Measurements from ENCODE around the gene FRMD5.

Gene FRMD5

DNA sequence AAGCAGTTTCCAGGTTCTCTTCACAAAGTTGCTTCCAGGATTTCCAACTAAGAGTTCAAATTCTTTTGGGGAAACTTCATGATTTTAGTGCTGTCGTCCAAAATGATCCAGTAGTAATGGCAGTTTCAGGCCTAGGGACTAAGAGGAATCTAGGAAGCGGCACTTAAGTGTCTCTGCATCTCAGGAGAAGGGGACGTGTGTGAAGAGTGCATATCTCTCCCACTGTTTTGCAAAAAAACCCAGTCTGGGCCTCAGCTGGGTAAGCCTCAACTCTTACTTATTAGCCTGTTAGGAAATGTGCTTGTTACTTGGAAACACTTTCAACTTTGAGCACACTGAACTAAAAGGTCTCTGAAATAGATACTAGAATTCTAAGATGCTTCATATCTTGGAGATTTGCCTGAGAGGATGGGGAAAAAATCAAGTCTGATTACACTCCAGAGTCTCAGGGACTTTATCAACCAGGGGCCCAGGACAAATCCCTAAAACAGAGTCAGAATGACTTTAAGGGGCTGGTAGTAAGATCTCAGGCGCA lies 286.5 kb downstream of the FRMD5 start:
- H3K27ac ChIP-seq = no peak overlapping the region
- DNase-seq (ENCODE audit: low read depth, low spot score) = no peak

GRCh38 chr15:43905755-43906154 lies 289.3 kb downstream of the FRMD5 start:
- no peak overlapping the region for H3K27ac ChIP-seq
- DNase-seq (ENCODE audit: low read depth, low spot score) = no peak

- no peak overlapping the region for H3K27ac ChIP-seq
- no peak for DNase-seq (ENCODE audit: low read depth, low spot score)
These were observed 291.2 kb downstream of the FRMD5 start for GRCh38 chr15:43903864-43904290.

DNA sequence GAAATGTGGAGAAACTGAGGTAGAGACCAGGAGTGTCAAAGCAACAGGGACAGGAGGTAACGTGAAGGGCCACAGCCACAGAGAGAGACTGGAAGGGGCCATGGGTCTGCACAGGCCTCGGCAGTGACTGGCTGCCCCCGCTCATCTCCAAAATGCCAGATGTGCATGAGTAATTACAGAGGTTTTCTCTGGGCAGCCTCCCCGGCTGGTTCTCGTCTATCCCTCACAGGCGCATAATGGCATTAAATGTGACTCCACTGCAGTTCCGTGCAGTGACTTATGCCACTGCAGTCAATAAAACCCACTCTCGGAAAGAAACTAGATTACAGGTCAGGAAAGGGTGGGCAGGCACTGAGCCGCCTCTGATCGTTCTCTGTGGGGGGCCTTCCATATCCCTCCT lies 293.6 kb downstream of the FRMD5 start:
- H3K27ac ChIP-seq = no peak overlapping the region
- DNase-seq (ENCODE audit: low read depth, low spot score) = no peak

DNA sequence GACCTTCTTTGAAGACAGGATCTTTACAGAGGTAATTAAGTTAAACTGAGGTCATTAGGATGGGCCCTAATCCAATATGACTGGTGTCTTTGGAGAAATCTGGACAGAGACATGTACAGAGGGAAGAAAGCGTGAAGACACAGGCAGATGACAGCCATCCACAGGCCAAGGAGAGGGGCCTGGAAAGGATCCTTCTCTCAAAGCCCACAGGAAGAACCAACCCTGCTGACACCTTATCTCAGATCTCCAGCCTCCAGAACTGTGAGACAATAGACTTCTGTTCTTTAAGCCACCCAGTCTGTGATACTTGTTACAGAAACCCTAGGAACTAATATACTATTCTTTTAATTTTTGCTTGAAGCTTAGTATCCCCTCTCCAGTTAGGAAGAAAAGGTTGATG lies 294.1 kb downstream of the FRMD5 start:
- no peak overlapping the region for H3K27ac ChIP-seq
- DNase-seq (ENCODE audit: low read depth, low spot score) = no peak

GRCh38 chr15:43899928-43900327 lies 295.1 kb downstream of the FRMD5 start:
- no peak for DNase-seq (ENCODE audit: low read depth, low spot score)
- no peak overlapping the region for H3K27ac ChIP-seq

- H3K27ac ChIP-seq = no peak overlapping the region
- no peak for DNase-seq (ENCODE audit: low read depth, low spot score)
These were observed 296.2 kb downstream of the FRMD5 start for GRCh38 chr15:43898891-43899290.

- DNase-seq (ENCODE audit: low read depth, low spot score) = no peak
- H3K27ac ChIP-seq = no peak overlapping the region
These were observed 298.5 kb downstream of the FRMD5 start for GRCh38 chr15:43896543-43896942.

DNA sequence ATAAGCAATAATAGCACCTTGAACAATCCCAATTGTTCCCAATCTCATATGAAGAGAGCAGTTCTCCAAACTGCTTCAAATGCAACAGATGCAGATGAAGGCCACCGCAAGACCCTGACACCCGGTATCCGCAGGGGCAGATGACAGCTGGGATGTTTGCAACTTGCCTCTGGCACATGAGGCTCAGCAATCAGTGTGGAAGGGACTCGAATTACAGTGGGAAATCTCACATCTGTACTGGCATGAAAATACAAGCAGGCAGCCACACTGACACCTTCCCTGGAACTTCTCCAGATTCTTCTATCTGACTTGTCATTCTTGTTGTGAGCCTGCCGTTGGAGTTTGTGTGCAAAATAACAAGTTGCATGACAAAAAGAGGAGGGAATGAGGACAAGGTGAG lies 299.5 kb downstream of the FRMD5 start:
- no peak overlapping the region for H3K27ac ChIP-seq
- DNase-seq (ENCODE audit: low read depth, low spot score) = no peak

DNA sequence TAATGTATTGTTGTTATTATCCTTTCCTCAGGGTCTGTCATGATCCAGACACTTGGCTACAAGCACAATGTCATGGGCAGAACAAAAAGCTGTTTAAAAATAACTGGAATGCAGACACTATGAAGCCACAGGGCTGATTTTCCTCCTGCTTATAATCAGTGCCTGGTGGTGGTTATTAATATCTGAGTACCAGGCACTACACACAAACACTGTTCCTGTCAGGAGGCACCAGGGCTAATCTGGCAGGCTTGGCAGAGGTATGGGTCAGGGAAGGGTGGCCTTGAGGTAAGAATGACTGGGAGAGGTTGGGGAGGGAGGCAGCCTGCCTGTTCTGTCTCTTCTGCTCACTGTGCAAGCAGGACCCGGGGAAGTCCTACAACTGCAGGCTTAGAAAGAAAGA lies 301.1 kb downstream of the FRMD5 start:
- H3K27ac ChIP-seq = no peak overlapping the region
- DNase-seq (ENCODE audit: low read depth, low spot score) = no peak

DNA sequence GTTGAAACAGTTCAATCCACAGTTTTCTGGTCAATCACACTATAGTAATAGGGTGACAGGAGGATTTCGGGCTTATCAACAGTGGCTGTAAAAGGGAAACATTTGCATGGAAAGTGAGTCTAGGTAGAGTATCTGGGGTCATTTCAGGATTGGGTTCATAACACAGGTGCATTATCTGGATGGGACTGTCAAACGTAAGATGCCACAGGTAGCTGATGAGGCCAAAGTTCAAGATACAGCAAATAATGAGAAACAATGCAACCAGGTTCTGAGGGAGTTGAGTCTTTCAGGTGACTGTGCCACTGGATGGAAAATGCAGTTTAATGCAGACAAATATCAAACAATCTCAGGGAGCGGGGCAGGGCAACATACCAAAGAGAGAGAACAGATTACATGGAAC lies 306.0 kb downstream of the FRMD5 start:
- no peak overlapping the region for H3K27ac ChIP-seq
- DNase-seq (ENCODE audit: low read depth, low spot score) = no peak

GRCh38 chr15:43887901-43888300 lies 307.2 kb downstream of the FRMD5 start:
- DNase-seq (ENCODE audit: low read depth, low spot score) = no peak
- no peak overlapping the region for H3K27ac ChIP-seq

- no peak overlapping the region for H3K27ac ChIP-seq
- DNase-seq (ENCODE audit: low read depth, low spot score) = no peak
These were observed 308.5 kb downstream of the FRMD5 start for GRCh38 chr15:43886558-43886957.

DNA sequence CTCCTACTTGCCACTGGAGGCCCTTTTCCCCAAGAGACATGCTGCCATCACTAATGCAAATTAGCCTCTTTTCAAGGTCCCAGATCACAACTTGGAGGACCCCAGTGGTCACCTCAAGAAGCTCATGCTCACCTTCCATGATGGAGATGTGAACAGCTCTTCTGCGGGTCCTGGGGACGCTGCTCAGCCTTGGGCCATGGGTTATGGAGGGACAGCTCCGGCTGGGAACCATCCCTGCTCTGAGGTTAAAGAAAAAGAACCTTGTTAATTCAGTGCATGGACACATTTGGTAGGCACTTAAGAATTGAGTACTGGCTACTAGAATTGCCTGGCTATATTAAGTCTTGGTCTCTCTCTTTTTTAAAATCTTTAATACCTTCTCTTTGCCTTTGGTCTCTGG lies 311.5 kb downstream of the FRMD5 start:
- no peak overlapping the region for H3K27ac ChIP-seq
- DNase-seq (ENCODE audit: low read depth, low spot score) = no peak

DNA sequence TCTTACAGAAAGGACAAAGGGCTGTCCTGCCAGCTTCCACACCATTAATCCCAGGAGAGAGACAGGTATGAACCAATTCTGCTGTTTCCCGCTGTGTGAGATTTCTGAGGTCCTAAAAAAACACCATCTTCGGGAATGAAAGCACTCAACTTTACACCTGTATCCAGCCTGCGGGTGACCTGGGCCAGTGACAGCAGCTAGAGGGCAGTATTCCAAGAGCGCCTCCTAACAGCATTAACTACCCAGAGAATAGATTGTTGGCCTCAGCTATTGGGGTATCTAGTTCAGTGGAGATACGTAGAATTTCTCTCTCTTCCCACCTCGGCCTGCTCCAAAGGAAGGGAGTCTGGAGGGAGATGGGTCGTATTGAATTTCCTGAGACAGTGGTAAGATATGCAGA lies 313.1 kb downstream of the FRMD5 start:
- no peak overlapping the region for H3K27ac ChIP-seq
- no peak for DNase-seq (ENCODE audit: low read depth, low spot score)

- no peak overlapping the region for H3K27ac ChIP-seq
- DNase-seq (ENCODE audit: low read depth, low spot score) = no peak
These were observed 313.8 kb downstream of the FRMD5 start for GRCh38 chr15:43881245-43881644.

DNA sequence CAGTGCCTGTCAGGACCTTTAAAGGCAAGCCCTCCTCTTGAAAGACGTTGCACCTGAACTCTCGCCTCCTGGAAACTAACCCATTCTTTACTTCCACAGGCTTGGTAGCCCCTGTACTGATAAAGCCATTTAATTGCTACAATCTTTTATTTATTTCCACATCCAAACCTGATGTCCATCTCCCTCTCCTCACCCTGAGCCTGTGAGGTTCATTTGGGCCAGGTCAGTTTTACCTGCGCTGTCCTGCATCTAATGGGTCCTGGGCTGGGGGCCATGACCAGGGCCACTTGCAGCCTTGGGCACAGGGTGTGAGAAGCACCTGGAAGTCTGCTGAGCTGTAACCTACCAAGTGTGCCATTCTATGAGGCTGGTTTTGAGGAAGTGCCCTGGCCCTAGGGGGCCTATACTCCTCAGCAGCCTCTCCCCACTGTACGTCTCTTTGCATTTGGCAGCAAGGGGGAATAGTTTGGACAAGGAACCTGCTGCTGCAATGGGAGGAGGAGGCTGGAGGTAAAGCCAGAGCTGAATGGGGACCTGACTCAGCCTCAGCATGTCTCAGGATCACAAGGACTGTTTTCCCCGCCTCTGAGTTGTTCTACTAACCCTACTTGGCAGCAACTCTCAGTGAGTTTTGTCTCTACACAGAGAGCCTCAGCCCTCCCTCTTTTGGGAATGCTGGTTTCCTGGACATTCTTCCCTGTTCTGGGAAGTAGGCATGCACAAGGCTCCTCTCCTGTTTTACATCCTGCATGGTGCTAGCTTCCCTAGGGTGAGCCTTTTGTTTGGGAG lies 314.5 kb downstream of the FRMD5 start:
- DNase-seq (ENCODE audit: low read depth, low spot score) = no peak
- no peak overlapping the region for H3K27ac ChIP-seq

DNA sequence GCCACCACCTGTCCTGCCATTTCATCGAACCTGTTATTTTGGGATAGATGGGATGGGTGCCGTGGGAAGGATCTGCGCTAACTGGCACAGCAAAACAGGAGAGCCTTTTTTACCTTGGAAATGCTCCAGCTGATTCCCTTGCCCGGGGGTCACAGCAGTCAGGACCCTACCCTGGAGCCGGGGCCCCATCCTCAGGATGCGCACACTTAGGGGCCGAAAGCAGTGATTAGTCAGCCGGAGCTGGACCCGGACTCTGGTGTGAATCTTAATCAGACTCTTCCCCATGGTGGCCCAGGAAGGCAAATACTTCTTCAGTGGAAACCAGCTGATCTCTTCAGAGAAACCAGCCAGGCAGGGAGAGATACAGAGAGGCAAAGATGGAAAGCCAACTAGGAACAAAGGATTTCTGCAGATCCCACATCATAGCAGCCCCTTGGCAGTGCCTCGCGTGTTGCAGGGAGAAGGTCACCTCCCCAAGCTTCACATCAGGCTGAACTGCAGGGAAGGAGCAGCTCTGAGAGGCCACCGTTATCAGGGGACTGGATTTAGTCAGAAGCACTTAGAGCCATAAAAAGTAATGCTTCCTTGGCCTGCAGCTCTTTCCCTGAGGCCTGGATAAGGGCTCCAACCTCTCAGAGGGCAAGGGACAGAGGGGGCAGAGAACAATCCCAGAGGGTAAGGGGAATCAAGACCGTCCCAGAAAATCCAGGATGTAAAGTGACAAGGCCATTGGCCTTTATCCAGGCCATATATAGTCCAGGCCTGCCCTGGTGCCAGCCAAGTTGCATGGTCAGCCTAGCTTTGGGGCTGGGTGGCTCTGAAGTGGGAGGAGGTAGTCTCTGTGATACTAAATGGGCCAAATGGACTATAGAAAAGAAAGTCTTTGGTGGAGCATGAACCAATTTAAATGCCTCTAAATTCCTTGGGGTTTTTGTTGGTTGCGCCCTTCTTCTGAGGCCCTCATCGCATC lies 315.4 kb downstream of the FRMD5 start:
- DNase-seq (ENCODE audit: low read depth, low spot score) = no peak
- no peak overlapping the region for H3K27ac ChIP-seq

GRCh38 chr15:43878446-43878845 lies 316.6 kb downstream of the FRMD5 start:
- no peak overlapping the region for H3K27ac ChIP-seq
- DNase-seq (ENCODE audit: low read depth, low spot score) = no peak

- no peak for DNase-seq (ENCODE audit: low read depth, low spot score)
- H3K27ac ChIP-seq = no peak overlapping the region
These were observed 317.7 kb downstream of the FRMD5 start for GRCh38 chr15:43877371-43877770.

DNA sequence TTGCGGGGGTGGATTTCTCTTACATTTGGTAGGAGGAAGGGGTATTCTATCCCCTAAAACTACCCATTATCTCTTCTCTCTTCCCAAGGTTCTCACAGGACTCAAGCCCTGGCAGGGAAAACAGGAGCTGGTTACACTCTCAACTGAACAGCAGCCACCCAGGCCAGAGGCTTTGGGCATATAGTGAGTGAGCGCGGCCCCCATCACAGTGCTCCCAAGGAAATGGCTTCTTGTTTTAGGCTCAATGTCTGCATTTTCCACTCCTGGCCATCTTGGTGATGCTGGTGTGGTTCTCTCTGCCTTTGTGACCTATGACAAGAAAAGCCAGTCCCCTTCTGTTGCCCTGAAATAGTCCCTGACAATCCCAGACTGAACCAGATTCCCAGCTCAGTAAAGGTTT lies 318.2 kb downstream of the FRMD5 start:
- DNase-seq (ENCODE audit: low read depth, low spot score) = no peak
- H3K27ac ChIP-seq = no peak overlapping the region
